SK-MEL-5 (cell line): ENCODE measurements around the gene ARRB2. TPM values are rescaled to one million over a fixed set of nuclear protein-coding genes. Genes with fewer than 3 reads are reported as not detected.

Experiments
- DNase-seq: peaks from one replicate; pipeline ENCODE4 v3.0.0-alpha.2; 2016; ENCODE audit warnings: low read depth, low spot score
- in situ Hi-C: cut with HindIII; loops from 2 replicates; pipeline ENCODE4 v1.10.0; 2016; ENCODE audit warnings: low sequenced_read_pairs, high pct_unique_total_duplicates, low pct_unique_long_range_greater_than_20kb
- total RNA-seq: library from RNA; depleted of rRNA; stranded (reverse); fragments of >200 nt; shearing (Covaris generic); gene quantifications from 2 replicates; pipeline ENCODE4 v1.2.3, GENCODE V29; 2014

Gene ARRB2
- total RNA-seq, 1 experiment from 2014 or later = 13.6 TPM

GRCh38 chr17:4741544-4741943 lies 31.1 kb downstream of the ARRB2 start:
- in situ Hi-C loops = no loop called here

DNA sequence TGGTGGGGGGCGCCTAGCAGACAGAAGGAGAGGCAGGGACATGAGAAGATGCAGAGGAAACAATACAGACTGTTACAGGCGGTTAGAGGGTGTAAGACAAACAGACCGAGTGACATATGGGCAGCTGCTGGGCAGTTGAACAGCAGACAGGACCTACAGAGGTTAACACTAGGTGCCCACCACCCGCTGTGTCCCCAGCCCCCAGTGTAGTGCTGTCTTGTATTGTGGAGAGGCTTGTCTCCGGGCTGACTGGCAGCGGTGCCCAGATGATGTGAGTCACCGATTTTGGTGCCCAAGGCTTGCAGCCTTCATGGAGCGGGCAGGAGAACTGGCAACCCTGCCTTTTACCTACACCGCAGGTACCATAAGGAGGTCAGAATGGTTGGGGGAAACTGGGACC lies 31.7 kb downstream of the ARRB2 start:
- no peak for DNase-seq
- in situ Hi-C loops = no loop called here

More at GRCh38 chr17:4741544-4741943, 31.1 kb downstream of the ARRB2 start:
- no peak for DNase-seq

- in situ Hi-C loops = no loop called here
- no peak for DNase-seq
Observed at GRCh38 chr17:4742629-4743028, 32.2 kb downstream of the ARRB2 start.

- in situ Hi-C loops = no loop called here
- DNase-seq = no peak
Observed at GRCh38 chr17:4743216-4743615, 32.8 kb downstream of the ARRB2 start.

DNA sequence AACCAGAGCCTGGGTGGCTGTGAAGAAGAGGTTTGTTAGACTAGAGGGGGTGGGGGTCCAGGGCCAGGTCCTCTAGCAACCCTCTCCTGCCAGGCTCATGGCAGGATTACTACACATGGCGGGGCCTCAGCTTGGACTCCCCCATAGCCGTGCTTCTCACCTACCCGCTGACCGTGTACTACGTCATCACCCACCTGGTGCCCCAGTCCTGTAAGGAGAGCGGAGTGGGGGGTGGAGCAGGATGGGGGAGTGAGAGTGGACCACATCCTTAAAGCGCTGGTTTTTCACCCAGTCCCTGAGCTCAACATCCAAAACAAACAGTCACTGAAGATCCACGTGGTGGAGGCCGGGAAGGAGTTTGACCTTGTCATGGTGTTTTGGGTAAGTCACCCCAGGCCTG lies 33.5 kb downstream of the ARRB2 start:
- in situ Hi-C loops = no loop called here
- no peak for DNase-seq

GRCh38 chr17:4744999-4745969 lies 34.9 kb downstream of the ARRB2 start:
- DNase-seq = no peak
- in situ Hi-C loops = no loop called here

GRCh38 chr17:4747847-4748246 lies 37.4 kb downstream of the ARRB2 start:
- no peak for DNase-seq
- in situ Hi-C loops = no loop called here

DNA sequence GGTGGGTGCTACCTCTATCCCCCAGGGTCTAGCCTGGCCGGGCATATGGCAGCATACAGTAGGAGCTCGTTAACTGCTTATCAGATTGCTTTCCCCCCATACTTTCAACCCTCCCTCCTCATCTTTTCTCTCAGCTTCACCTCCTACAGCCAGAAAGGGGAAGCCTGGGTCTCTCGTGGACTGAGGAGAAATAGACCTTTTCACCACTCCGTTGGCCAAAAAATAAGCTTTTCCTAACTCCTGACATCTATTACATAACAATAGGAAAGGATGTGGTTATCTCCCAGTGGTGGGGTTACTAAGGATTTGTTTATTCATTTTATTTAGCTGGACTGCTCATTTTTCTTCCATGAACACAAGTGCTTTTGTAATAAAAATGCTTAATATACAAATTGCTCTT lies 38.3 kb downstream of the ARRB2 start:
- in situ Hi-C loops = no loop called here
- DNase-seq = peak; percentile 11

- in situ Hi-C loops = no loop called here
- DNase-seq = no peak
Observed at GRCh38 chr17:4750606-4751005, 40.2 kb downstream of the ARRB2 start.

DNA sequence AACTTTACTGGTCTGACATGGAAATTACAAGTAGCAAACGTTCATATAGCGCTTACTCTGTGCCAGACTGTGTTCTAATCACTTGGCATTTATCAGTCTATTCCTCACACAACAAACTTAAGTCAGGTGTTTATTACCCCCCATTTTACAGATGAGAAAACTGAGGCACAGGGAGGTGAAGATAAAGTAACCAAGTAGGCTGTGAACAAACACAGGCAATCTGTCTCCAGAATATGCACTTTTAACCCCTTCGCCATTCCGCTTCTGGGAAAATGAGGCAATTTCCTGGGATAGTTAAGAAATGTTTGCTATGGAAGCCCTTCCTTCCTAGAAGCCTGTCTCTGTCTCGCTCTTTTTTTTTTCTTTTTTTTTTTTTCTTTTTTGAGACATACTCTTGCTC lies 41.5 kb downstream of the ARRB2 start:
- no peak for DNase-seq
- in situ Hi-C loops = no loop called here

- DNase-seq = no peak
- in situ Hi-C loops = no loop called here
Observed at GRCh38 chr17:4753392-4753791, 43.0 kb downstream of the ARRB2 start.

DNA sequence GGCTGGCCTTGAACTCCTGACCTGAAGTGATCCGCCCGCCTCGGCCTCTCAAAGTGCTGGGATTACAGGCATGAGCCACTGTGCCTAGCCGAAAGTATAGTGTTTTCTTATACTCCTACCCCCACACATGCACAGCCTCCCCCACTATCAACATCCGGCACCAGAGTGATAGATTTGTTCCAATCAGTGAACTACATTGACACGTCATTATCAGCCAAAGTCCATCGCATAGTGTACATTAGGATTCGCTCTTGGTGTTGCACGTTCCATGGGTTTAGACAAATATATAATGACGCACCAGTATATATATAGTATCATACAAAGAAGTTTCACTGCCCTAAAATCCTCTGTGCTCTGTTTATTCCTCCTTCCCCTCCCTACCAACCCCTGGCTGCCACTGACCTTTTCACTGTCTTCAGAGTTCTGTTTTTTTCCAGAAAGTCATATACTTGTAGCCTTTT lies 49.4 kb downstream of the ARRB2 start:
- in situ Hi-C loops = no loop called here
- DNase-seq = no peak

DNA sequence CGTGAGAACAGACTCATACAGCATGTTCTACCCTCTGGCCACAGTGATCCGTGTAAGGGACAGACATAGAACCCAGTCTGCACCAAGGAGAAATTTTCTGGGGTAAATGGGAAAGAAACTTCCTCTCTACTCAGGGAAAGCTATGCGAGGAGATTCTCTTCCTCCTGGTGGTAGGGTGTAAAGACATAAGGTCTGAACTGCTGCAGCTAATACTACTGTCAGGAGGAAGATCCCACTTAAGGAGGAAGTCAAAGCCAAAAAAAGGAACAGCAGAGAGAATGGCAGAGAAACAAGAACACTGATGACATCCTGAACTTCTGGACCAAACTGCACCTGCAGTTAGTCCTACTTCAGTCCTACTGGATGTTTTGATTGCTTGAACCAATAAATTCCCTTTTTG lies 54.2 kb downstream of the ARRB2 start:
- in situ Hi-C loops = no loop called here
- DNase-seq = no peak

GRCh38 chr17:4766201-4766600 lies 55.8 kb downstream of the ARRB2 start:
- in situ Hi-C loops = no loop called here
- DNase-seq = no peak

DNA sequence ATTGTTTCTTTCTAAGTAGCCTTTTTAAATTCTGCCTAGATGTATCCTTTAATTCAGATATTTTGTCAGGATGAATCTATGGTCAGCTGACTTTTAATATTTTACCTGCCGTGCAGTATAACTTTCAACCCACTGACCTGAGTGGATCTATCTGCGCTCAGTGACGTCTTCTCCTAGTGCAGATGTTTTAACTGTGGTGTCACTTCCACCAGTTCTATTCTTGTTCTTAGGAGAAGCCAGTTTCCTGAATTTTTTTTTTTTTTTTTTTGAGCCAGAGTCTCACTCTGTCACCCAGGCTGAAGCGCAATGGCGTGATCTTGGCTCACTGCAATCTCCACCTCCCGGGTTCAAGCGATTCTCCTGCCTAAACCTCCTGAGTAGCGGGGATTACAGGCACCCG lies 56.3 kb downstream of the ARRB2 start:
- no peak for DNase-seq
- in situ Hi-C loops = no loop called here

GRCh38 chr17:4768298-4768697 lies 57.9 kb downstream of the ARRB2 start:
- in situ Hi-C loops = no loop called here
- no peak for DNase-seq

DNA sequence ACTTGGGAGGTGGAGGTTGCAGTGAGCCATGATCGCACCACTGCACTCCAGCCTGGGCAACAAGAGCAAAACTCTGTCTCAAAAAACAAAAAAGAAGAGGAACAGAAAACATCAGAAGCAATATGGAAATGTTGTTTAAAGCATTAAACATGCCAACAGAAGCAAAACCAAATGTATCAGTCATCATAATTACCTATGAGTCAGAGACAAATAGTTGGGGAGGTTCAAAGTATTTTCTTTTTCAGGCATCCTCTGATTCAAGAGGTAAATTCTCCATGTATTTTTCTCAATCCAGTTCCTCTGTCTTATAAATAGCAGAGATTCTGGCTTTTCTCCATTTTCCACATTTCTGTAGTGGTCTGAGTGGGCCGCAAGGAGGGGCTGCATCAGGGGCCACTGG lies 59.2 kb downstream of the ARRB2 start:
- no peak for DNase-seq
- in situ Hi-C loops = no loop called here
